Measurements from ENCODE around the gene TAF11L4. TPM values are rescaled to one million over a fixed set of nuclear protein-coding genes. Genes with fewer than 3 reads are reported as not detected.
"Not testable (repeated sequence)": the region's sequence is repeated elsewhere in the genome, so short reads cannot be mapped to it uniquely, and the experiment has no call there.

TAF11L4 gene
- total and polyA plus RNA-seq, 2 of the 4 experiments (the other 2 are of a cell fraction), result not detected

- POLR2A ChIA-PET (ENCODE audit: unreplicated experiment); H4K91ac ChIP-seq (ENCODE audit: insufficient read depth, low read depth, low read length); H3K4ac ChIP-seq (ENCODE audit: low read depth, low read length); ATAC-seq (ENCODE audit: low read depth); H2BK120ac ChIP-seq (ENCODE audit: low read depth, low read length); H3K23ac ChIP-seq (ENCODE audit: low read depth, low read length); H3K9me3 ChIP-seq (ENCODE audit: control insufficient read depth, insufficient read depth, low read length); H4K5ac ChIP-seq (ENCODE audit: low read depth, low read length); DNase-seq; H2BK5ac ChIP-seq (ENCODE audit: low read depth, low read length, poor library complexity, severe bottlenecking); H4K20me1 ChIP-seq (ENCODE audit: insufficient read depth, low read length); dilution Hi-C loops (cut with HindIII; ENCODE audit: low sequenced_read_pairs, unreplicated experiment); in situ Hi-C loops (cut with MboI; ENCODE audit: low sequenced_read_pairs); CTCF ChIA-PET; H3K4me3 ChIP-seq (ENCODE audit: insufficient read depth, low read depth, low read length); H3K36me3 ChIP-seq (ENCODE audit: control insufficient read depth, insufficient read depth, low read length); BruUV-seq (replicated peaks); H3K56ac ChIP-seq (ENCODE audit: extremely low read depth, insufficient read depth, low read length); H3K18ac ChIP-seq (ENCODE audit: low read depth, low read length); H3K4me2 ChIP-seq (ENCODE audit: low read depth, low read length); H2AK9ac ChIP-seq (replicated peaks; ENCODE audit: low read depth, low read length, poor library complexity); H3K27ac ChIP-seq (ENCODE audit: insufficient read depth, low read length); H4K8ac ChIP-seq (ENCODE audit: low read depth in 2 of 2, low read length in 2 of 2); H2BK15ac ChIP-seq (ENCODE audit: low read depth, low read length); H3K9ac ChIP-seq (ENCODE audit: low read depth, low read length); H3K14ac ChIP-seq (replicated peaks; ENCODE audit: low read depth, low read length); H3K4me1 ChIP-seq (ENCODE audit: control insufficient read depth, insufficient read depth, low read length); H3K79me1 ChIP-seq (ENCODE audit: low read depth in 1 of 2, low read length in 2 of 2); H2BK20ac ChIP-seq (ENCODE audit: low read depth, low read length); H2AFZ ChIP-seq (replicated peaks; ENCODE audit: low read length, poor library complexity); H2AK5ac ChIP-seq (ENCODE audit: low read depth, low read length); intact Hi-C loops (cut with micrococcal nuclease); H3K9me1 ChIP-seq (ENCODE audit: insufficient read depth, low read length); H3K27me3 ChIP-seq (ENCODE audit: control insufficient read depth, insufficient read depth, low read length): not testable (repeated sequence)
- WGBS, 2 experiments (ENCODE audit: extremely low coverage in 2 of 2, insufficient read length in 1 of 2), result 100% methylated on average over 5 of the region's 23 CpGs; no CpG with 5 or more reads in 1 of the 2 experiments
Measured at GRCh38 chr5:17491257-17491656, 30.3 kb upstream of the TAF11L4 start.
